Islet of Langerhans (tissue), 1 donor: ENCODE measurements around the gene TESK2.
"Not testable (repeated sequence)": the region's sequence is repeated elsewhere in the genome, so short reads cannot be mapped to it uniquely, and the experiment has no call there.

ENCODE experiments used
- FAIRE-seq: peaks from one replicate; lab custom pipeline; 2011; peaks lifted over from hg19 to GRCh38; lab: Jason Lieb, UNC

The TESK2 gene

DNA sequence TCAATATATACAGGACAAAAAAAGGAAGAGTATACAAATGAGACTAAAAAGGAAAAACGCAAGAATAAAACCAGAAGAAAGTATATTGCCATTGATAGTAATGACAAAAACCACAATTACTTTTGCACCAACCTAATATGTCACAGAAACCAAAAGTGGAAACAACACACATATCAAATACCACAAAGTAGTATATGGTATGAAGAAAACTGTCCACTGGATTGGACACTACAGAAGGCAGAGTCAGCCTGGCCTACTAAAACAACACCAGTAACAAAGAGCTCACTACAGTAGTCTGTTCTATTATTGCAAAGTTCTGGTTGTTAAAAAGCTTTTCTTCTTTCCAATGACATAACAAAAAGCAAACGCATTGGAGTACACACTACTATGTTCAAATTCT is 17.7 kb downstream of the TESK2 start:
- no peak for FAIRE-seq

DNA sequence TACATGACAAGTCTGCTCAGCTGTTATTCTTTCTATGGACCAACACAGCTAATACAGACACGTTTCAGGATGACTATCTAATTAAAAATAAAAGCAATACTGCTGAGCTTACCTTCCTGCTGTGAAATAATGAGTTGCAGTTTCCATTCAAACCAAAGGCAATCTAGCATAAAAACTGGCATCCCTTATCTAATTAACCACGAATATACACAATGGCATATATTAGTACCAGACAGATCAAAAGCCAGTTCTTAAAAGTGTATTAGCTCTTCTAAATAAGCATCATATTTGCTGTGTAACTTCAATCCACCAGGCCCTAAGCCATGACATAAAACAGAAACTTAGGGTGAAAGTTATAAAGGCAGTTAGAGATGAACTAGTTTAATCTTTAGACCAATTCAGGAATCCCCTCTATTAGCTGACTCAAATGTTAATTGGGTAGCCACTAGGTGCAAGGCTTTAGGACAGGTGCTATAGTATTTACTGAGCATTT is 20.6 kb downstream of the TESK2 start:
- no peak for FAIRE-seq

- FAIRE-seq: not testable (repeated sequence)
Observed at GRCh38 chr1:45467353-45467752, 23.6 kb downstream of the TESK2 start.

DNA sequence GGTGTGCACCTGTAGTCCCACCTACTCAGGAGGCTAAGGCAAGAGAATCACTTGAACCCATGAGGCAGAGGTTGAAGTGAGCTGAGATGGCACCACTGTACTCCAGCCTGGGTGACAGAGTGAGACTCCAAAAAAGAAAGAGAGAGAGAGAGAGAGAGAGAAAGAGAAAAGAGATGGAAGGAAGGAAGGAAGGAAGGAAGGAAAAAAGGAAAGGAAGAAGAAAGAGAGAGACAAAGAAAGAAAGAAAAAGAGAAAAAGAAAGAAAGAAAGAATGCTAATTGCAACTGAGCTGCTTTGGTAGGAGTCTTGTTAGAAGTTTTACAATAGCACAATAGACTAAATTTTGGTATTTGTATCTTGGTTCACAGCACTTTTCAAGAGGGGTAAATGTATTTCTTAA is 25.7 kb downstream of the TESK2 start:
- FAIRE-seq: no peak

- FAIRE-seq: no peak
Observed at GRCh38 chr1:45458894-45459293, 32.1 kb downstream of the TESK2 start.

DNA sequence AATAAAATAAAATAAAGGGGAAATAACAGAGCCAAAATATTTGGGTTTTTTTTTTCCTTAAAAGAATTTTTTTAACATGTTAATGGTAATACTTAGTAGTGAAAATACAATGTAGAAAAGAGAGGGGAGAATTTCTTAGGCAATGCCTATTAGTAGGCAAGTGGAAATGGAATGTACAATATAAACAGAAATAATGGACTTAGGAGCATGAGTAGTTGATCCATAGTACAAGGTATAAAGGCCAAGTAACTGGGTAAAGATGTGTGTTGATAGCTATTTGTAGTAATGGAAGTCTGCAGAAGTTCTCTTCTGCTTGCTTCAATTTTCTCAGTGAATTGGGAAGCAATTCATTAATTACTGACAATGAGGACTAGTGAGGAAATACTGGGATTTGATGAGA is 34.4 kb downstream of the TESK2 start:
- no peak for FAIRE-seq

- no peak for FAIRE-seq
Observed at GRCh38 chr1:45455162-45455561, 35.8 kb downstream of the TESK2 start.

DNA sequence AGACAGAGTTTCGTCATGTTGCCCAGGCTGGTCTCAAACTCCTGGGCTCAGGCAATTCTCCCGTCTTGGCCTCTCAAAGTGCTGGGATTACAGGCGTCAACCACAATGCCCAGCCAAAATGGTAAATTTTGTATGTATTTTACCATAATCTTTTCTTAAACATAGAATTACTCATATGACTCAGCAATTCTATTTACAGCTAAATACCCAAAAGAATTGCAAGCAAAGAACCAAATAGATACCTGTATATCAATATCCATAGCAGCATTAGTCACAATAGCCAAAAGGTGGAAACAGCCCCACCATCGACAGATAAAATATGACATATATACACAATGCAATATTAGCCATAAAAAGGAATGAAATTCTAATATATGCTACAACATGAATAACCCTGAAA is 36.5 kb downstream of the TESK2 start:
- no peak for FAIRE-seq

DNA sequence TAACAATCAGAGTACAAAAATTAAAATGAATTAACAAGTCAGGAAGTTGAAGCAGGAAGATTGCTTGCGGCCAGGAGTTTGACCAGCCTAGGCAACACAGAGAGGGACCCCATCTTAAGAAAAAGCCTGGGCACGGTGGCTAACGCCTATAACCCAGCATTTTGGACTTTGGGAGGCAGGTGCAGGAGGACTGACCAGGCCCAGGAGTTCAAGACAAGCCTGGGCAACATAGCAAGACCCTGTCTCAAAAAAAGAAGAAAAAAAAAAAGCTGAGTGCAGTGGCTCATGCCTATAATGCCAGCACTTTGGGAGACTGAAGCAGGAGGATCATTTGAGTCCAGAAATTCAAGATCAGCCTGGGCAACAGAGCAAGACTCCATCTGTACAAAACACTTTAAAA is 38.5 kb downstream of the TESK2 start:
- no peak for FAIRE-seq

- FAIRE-seq: no peak
Observed at GRCh38 chr1:45448357-45448756, 42.6 kb downstream of the TESK2 start.

- FAIRE-seq: no peak
Observed at GRCh38 chr1:45446950-45447672, 43.9 kb downstream of the TESK2 start.

- FAIRE-seq: no peak
Observed at GRCh38 chr1:45446530-45446929, 44.4 kb downstream of the TESK2 start.

DNA sequence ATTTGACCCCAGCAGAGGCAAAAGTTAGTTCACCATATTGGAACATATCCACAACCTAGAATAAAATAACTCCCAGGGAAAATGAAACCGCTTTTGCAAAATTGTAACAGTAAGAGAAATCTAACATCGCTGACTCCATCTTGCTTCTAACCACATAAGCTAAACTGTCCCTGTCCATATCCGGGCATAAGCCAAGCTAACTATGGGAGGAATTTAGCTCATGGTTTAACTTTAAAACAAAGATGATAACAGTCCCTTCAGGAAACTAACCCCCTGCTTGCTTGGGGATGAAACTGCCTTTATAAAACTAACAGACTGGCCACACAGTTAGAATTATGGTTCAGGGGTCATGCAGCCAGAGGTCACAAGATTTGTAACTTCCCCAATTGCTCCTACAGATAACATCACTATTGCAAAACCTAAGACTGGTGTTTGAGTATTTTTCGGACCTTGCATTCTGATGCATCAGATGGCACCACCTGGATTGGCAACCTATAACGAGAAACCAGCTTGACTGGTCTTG is 46.3 kb downstream of the TESK2 start:
- FAIRE-seq: no peak

- no peak for FAIRE-seq
Observed at GRCh38 chr1:45443580-45444446, 47.1 kb downstream of the TESK2 start.

GRCh38 chr1:45442272-45442671 is 48.7 kb downstream of the TESK2 start:
- FAIRE-seq: no peak

DNA sequence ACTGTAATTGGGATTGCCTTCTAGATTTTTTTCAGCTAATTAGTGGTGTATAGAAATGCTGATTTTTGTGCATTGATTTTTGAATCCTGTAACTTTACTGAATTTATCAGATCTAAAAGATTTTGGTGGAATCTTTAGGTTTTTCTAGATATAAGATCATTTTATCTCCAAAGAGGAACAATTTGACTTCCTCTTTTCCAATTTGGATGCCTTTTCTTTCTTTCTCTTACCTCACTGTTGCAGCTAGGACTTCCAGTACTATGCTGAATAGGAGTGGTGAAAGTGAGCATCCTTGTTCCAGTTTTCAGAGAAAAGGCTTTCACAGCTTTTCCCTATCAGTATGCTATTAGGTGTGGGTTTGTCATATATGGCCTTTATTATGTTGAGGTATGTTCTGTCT is 53.6 kb downstream of the TESK2 start:
- FAIRE-seq: no peak

GRCh38 chr1:45430490-45430889 is 60.5 kb downstream of the TESK2 start:
- no peak for FAIRE-seq

GRCh38 chr1:45429561-45430159 is 61.3 kb downstream of the TESK2 start:
- FAIRE-seq: no peak

- FAIRE-seq: no peak
Observed at GRCh38 chr1:45423906-45424678, 66.9 kb downstream of the TESK2 start.

GRCh38 chr1:45421935-45422334 is 69.0 kb downstream of the TESK2 start:
- FAIRE-seq: no peak

DNA sequence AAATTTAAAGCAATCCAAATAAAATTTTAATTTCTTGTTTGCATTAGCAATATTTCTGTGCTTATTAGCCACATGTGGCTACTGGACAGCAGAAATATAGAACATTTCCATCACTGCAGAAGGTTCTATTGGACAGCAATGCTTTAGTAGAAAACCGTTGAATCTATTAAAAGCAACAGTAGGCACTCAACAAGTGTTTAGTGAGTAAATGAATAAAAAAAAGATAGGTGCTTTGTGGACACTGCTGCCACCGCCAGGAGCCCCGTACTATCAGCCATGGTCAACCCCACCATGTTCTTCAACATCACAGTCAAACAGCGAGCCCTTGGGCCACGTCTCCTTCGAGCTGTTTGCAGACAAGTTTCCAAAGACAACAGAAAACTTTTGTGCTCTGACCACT is 76.2 kb downstream of the TESK2 start:
- FAIRE-seq: no peak

GRCh38 chr1:45412899-45413298 is 78.1 kb downstream of the TESK2 start:
- no peak for FAIRE-seq
